ENCODE data around the gene SLC7A11. TPM values are rescaled to one million over a fixed set of nuclear protein-coding genes. Genes with fewer than 3 reads are reported as not detected.

The SLC7A11 gene
- total and polyA plus RNA-seq, 2 donors, result 0.46 to 1.2 TPM

DNA sequence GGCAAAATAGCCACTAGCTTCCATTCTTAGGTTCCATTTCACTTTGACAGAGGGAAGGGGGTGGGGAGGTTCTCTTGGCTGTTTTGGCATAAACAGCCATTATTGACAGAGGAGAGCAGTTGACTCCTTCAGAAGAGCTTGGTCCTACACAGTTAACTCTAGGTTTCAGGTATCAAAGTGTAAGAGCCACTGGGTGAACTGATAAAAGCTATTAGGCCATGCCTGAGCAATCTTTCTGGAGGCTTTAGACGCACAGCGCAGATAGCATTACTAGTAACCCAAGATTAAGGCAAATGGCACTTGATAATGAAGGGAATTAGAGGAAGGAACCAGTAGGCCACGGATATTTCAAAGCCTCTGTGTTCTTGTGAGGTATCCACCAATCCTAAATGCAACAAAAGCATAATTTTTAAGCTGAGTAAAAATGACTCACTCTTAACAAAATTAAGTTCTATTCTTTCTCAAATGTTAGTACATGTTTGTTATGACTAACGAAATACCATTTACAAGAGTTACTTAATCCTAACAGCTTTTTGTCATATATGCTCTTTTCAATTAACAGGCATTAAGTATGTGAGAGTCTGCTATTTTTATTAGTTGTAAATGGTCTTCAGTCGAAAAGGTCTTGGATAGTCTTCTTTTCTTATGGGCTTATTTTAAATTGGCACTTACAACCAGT is 53.6 kb downstream of the SLC7A11 start:
- H3K27ac ChIP-seq (ENCODE audit: low read depth), result no peak overlapping the region
- H3K4me1 ChIP-seq (ENCODE audit: insufficient read depth), result no peaks in the 10 kb centered on the region
- H3K4me3 ChIP-seq (ENCODE audit: low read depth, low read length), result no peak overlapping the region
- DNase-seq (ENCODE audit: extremely low spot score), result no peak
- no peaks in the 10 kb centered on the region for H3K36me3 ChIP-seq (ENCODE audit: insufficient read depth)
- 84% methylated on average over 5 of the region's 5 CpGs for WGBS

GRCh38 chr4:138185859-138186645 is 56.1 kb downstream of the SLC7A11 start:
- Histone ChIP-seq H3K4me1 (ENCODE audit: insufficient read depth) (peaks cover 1% of the 10 kb centered on the region), H3K27ac (ENCODE audit: low read depth) (no peak overlapping the region), H3K36me3 (ENCODE audit: insufficient read depth) (no peaks in the 10 kb centered on the region), H3K4me3 (ENCODE audit: low read depth, low read length) (no peak overlapping the region)
- WGBS, result 82% methylated on average over 13 of the region's 13 CpGs
- DNase-seq (ENCODE audit: extremely low spot score), result no peak

GRCh38 chr4:138184886-138185285 is 57.3 kb downstream of the SLC7A11 start:
- WGBS, result 89% methylated on average over 1 of the region's 1 CpG

DNA sequence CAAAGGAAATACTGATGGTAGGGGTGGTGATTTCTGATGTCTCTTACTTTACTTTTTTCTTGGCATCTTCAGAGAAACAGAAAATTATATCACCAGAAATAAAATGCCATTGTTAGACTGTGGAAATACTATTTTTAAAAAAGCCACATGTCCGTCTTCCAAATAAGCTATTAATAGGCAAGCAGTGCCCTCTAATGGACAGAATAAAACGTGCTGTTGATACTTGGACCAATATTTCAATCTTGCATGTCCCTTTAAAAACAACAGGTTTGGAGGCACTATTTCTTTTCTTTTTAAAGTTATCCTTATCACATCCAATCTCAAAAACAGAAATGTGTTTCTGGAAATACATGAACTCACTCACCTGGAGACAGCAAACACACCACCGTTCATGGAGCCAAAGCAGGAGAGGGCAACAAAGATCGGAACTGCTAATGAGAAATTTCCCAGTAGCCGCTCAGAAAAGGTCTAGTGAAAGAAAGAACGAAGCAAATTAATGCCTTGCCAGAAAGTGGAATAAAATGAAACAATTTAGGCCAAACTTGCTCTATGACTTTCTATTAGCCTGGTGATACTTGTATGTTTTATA is 59.2 kb downstream of the SLC7A11 start:
- Histone ChIP-seq H3K4me1 (ENCODE audit: insufficient read depth) (peaks cover 2% of the 10 kb centered on the region), H3K4me3 (ENCODE audit: low read depth, low read length) (no peak overlapping the region), H3K36me3 (ENCODE audit: insufficient read depth) (no peaks in the 10 kb centered on the region), H3K27ac (ENCODE audit: low read depth) (no peak overlapping the region)
- DNase-seq (ENCODE audit: extremely low spot score), result peak; percentile 39
- 52% methylated on average over 6 of the region's 6 CpGs for WGBS

More at GRCh38 chr4:138184886-138185285, 57.3 kb downstream of the SLC7A11 start:
- Histone ChIP-seq H3K4me3 (ENCODE audit: low read depth, low read length) (no peak overlapping the region), H3K27ac (ENCODE audit: low read depth) (no peak overlapping the region), H3K4me1 (ENCODE audit: insufficient read depth) (peaks cover 2% of the 10 kb centered on the region), H3K36me3 (ENCODE audit: insufficient read depth) (no peaks in the 10 kb centered on the region)
- DNase-seq (ENCODE audit: extremely low spot score), result no peak

GRCh38 chr4:138181287-138181686 is 60.9 kb downstream of the SLC7A11 start:
- Histone ChIP-seq H3K4me1 (ENCODE audit: insufficient read depth) (peaks cover 2% of the 10 kb centered on the region), H3K4me3 (ENCODE audit: low read depth, low read length) (no peak overlapping the region), H3K36me3 (ENCODE audit: insufficient read depth) (no peaks in the 10 kb centered on the region), H3K27ac (ENCODE audit: low read depth) (no peak overlapping the region)
- no peak for DNase-seq (ENCODE audit: extremely low spot score)
- WGBS, result 27% methylated on average over 6 of the region's 6 CpGs

DNA sequence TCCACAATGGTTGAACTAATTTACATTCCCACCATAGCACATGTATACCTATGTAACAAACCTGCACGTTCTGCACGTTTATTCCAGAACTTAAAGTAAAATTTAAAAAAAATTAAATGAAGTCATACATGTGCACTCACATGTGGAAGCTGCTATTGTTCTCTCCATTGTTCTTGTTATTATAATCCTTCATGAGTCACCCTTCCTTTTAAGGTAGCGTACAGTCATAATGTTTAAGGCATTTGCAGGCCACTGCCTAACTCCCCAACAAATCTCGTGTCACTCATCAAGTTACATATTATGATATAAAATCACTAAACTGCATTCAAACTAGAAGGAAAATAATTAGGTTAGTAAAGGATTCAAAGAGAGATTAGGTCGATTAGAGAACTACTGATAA is 63.6 kb downstream of the SLC7A11 start:
- Histone ChIP-seq H3K27ac (ENCODE audit: low read depth) (no peak overlapping the region), H3K4me1 (ENCODE audit: insufficient read depth) (peaks cover 2% of the 10 kb centered on the region), H3K36me3 (ENCODE audit: insufficient read depth) (no peaks in the 10 kb centered on the region), H3K4me3 (ENCODE audit: low read depth, low read length) (no peak overlapping the region)
- DNase-seq (ENCODE audit: extremely low spot score), result no peak
- WGBS, result 82% methylated on average over 5 of the region's 5 CpGs

DNA sequence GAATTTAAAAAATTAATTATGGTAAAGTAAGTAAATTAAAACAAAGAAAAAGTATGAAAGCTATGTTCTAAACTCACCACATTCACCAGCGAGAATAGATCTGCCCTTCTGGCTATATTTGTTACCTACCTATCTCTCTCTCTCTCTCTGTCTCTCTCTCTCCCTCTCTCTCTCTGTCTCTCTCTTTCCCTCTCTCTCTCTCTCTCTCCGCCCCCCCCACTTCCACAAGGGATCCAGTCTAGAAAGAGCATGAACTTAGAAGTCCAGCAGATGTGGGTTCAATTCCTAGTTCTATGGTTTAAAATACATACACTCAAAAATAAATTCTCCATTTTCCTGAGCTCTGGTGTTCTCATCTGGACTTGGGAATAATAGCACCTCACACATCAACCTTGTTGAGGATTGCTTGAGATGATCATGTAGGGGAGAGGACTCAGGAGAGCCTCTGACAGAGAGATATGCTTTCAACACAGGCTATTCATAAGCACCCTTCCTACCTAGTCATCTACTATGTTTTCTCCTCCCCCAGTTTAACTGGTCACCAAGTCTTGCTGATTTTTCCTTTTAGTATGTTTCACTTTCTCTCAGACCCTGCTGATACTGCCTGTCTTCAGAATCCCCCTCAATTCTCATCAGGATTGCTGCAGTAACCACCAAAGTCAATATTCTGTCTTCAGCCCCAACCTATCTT is 64.7 kb downstream of the SLC7A11 start:
- Histone ChIP-seq H3K4me1 (ENCODE audit: insufficient read depth) (peaks cover 2% of the 10 kb centered on the region), H3K4me3 (ENCODE audit: low read depth, low read length) (no peak overlapping the region), H3K27ac (ENCODE audit: low read depth) (no peak overlapping the region), H3K36me3 (ENCODE audit: insufficient read depth) (no peaks in the 10 kb centered on the region)
- DNase-seq (ENCODE audit: extremely low spot score), result no peak
- 94% methylated on average over 2 of the region's 2 CpGs for WGBS

DNA sequence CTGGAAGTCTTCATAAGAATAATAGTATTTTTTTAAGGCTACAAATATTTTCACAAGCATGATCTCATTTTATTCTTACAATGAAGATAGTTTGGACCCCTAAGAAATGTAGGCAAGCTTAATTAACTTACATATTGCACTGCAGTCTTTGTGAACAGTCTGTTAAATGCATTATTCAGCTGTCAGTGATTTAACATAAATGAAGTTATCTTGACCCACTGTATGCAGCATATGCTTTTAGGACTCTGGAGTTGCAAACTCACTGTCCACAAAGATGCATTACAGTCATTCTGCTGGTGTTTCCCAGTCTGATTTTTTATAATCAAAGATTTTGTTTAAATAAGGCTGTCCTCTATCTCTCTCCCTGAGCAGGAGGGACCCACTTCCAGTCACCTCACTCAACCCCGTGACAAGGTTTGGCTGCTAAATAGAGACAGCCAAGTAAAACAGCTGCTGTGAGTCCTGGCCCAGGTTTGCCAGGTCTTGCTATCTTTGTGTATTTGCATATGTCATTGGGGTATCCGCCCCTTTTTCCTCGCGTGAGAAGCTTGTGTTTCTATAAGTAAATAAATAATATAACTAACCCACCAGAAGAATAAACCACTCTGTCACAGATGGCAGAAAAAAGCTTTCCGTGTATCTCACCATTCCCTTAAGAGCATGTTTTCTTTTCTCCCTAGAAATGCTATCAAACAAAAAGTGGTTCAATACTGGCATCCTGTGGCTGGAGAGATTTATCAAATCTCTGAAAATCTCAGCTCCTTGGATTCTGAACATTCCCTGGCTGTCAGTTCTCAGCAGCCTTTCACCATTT is 67.0 kb downstream of the SLC7A11 start:
- no peaks in the 10 kb centered on the region for H3K36me3 ChIP-seq (ENCODE audit: insufficient read depth)
- H3K27ac ChIP-seq (ENCODE audit: low read depth), result no peak overlapping the region
- no peak overlapping the region for H3K4me3 ChIP-seq (ENCODE audit: low read depth, low read length)
- whole genome bisulfite sequencing, result 23% methylated on average over 5 of the region's 5 CpGs
- DNase-seq (ENCODE audit: extremely low spot score), result peak; percentile 25
- H3K4me1 ChIP-seq (ENCODE audit: insufficient read depth), result no peaks in the 10 kb centered on the region

DNA sequence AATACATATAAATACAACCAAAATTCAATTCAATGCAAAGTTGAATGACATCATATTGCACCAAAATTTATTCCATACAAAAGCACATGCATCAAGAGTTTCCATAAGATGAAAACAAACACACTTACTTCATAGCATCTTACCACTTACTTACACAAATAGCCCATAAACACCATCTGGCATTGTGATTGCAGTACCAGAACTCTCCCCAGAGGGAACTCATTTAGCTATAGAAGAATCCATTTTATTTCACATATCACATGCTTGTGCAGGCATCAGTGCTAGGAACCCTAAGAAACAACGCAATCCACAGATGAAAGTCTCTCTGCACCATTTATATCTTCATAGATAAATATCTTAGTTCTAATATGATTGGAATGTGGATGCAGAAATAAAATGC is 77.9 kb downstream of the SLC7A11 start:
- no peaks in the 10 kb centered on the region for H3K4me1 ChIP-seq (ENCODE audit: insufficient read depth)
- no peak overlapping the region for H3K4me3 ChIP-seq (ENCODE audit: low read depth, low read length)
- H3K27ac ChIP-seq (ENCODE audit: low read depth), result no peak overlapping the region
- H3K36me3 ChIP-seq (ENCODE audit: insufficient read depth), result no peaks in the 10 kb centered on the region
- no peak for DNase-seq (ENCODE audit: extremely low spot score)
- WGBS, result 78% methylated on average over 1 of the region's 1 CpG

DNA sequence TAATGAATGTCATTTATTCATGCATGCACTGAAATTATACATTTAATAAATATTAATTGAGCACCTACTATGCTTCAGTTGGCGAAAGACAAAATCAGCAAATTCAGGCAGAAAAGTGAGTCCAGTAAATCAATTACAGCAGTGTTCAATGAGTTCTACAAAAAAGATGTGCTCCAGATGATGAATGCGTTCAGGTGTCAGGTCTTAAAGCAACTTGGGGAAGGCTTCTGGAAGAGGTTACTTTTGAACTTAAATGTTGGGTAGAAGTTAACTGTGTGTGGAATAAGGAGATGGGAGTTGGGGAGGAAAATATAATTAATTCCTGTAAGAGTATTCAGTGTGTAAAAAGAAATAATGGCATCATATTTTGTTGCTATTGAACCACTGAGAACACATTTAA is 79.0 kb downstream of the SLC7A11 start:
- 96% methylated on average over 2 of the region's 2 CpGs for WGBS
- Histone ChIP-seq H3K4me3 (ENCODE audit: low read depth, low read length) (no peak overlapping the region), H3K27ac (ENCODE audit: low read depth) (no peak overlapping the region), H3K4me1 (ENCODE audit: insufficient read depth) (no peaks in the 10 kb centered on the region), H3K36me3 (ENCODE audit: insufficient read depth) (no peaks in the 10 kb centered on the region)
- DNase-seq (ENCODE audit: extremely low spot score), result no peak

DNA sequence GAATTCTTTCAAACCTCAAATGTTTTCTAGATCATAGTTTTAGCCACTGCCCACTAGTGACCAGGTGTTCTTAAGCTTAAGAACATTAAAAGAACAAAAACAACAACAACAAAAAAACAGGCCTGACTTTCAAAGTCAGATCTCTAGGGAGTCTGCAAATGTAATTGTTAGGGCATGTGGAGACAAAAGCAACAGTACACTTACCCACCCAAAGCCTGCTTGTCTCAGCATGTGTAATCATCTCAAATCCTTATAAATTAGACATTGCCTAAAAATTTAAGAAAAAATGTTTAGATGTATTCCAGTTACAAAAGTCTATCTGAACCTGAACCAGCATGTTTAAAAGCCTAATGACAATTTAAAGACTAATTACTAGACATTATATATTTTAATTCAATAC is 79.9 kb downstream of the SLC7A11 start:
- no peak for DNase-seq (ENCODE audit: extremely low spot score)
- H3K4me3 ChIP-seq (ENCODE audit: low read depth, low read length), result no peak overlapping the region
- no peaks in the 10 kb centered on the region for H3K4me1 ChIP-seq (ENCODE audit: insufficient read depth)
- no peak overlapping the region for H3K27ac ChIP-seq (ENCODE audit: low read depth)
- no peaks in the 10 kb centered on the region for H3K36me3 ChIP-seq (ENCODE audit: insufficient read depth)

DNA sequence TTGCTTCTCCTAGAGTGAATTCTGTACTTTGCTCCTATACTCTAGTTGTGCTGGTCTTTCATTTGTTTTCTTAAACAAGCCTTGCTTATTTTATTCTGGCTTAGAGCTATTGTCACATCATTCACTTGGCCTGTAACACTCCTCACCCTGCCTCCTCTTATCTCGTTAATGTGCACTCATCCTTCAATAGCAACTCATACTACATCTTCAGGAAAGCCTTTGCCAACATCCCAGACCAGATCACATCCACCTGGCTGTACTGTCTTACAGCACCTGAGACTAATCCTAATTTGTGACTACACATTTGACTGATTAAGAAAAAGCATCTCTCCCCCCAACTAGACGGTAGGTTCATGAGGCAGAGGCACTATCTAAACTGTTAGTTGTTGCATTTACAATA is 80.8 kb downstream of the SLC7A11 start:
- 76% methylated on average over 2 of the region's 2 CpGs for WGBS
- no peaks in the 10 kb centered on the region for H3K36me3 ChIP-seq (ENCODE audit: insufficient read depth)
- no peak overlapping the region for H3K4me3 ChIP-seq (ENCODE audit: low read depth, low read length)
- no peak overlapping the region for H3K27ac ChIP-seq (ENCODE audit: low read depth)
- no peaks in the 10 kb centered on the region for H3K4me1 ChIP-seq (ENCODE audit: insufficient read depth)
- no peak for DNase-seq (ENCODE audit: extremely low spot score)

DNA sequence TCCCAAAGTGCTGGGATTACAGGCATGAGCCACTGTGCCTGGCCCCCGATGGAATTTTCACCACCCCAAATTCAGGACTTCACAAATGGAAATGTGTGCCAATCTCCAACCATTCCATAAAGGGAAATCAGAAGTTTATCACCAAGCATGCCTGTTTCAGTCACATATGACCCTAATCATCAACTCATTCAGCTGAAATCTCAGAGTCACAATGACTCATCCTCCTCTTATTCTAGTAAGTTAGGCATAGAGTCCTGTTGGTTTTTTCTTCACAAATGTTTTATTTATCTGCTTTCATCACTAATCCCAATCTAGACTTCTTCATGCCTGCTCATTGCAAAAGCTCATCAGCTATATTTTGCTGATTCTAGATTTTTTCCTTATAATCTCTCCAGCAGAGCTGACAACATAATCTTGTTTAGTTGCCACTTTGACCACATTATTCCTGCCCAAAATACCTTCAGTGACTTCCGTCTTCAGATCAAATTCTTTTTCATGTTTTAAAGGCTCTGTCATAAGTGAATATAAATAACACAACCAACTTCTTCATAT is 83.3 kb downstream of the SLC7A11 start:
- no peak for DNase-seq (ENCODE audit: extremely low spot score)
- no peak overlapping the region for H3K4me3 ChIP-seq (ENCODE audit: low read depth, low read length)
- H3K36me3 ChIP-seq (ENCODE audit: insufficient read depth), result no peaks in the 10 kb centered on the region
- H3K27ac ChIP-seq (ENCODE audit: low read depth), result no peak overlapping the region
- 83% methylated on average over 2 of the region's 2 CpGs for WGBS
- no peaks in the 10 kb centered on the region for H3K4me1 ChIP-seq (ENCODE audit: insufficient read depth)
